Endometrial microvascular endothelial cells (primary cell): ENCODE measurements around the gene HOXC6. TPM values are rescaled to one million over a fixed set of nuclear protein-coding genes. Genes with fewer than 3 reads are reported as not detected.
"Not testable (repeated sequence)": the region's sequence is repeated elsewhere in the genome, so short reads cannot be mapped to it uniquely, and the experiment has no call there.

Experiments
- in situ Hi-C: cut with HindIII; loops from 2 replicates; pipeline ENCODE4 v1.10.0; 2017; ENCODE audit warnings: low sequenced_read_pairs, low pct_unique_long_range_greater_than_20kb; ENCODE audit errors: inconsistent ontology term
- total RNA-seq: library from RNA; depleted of rRNA; stranded (reverse); fragments of >200 nt; gene quantifications from one replicate; pipeline ENCODE4 v1.2.3, GENCODE V29; 2015; ENCODE audit errors: inconsistent ontology term

The HOXC6 gene
- total RNA-seq, 1 donor from 2014 or later = not detected

DNA sequence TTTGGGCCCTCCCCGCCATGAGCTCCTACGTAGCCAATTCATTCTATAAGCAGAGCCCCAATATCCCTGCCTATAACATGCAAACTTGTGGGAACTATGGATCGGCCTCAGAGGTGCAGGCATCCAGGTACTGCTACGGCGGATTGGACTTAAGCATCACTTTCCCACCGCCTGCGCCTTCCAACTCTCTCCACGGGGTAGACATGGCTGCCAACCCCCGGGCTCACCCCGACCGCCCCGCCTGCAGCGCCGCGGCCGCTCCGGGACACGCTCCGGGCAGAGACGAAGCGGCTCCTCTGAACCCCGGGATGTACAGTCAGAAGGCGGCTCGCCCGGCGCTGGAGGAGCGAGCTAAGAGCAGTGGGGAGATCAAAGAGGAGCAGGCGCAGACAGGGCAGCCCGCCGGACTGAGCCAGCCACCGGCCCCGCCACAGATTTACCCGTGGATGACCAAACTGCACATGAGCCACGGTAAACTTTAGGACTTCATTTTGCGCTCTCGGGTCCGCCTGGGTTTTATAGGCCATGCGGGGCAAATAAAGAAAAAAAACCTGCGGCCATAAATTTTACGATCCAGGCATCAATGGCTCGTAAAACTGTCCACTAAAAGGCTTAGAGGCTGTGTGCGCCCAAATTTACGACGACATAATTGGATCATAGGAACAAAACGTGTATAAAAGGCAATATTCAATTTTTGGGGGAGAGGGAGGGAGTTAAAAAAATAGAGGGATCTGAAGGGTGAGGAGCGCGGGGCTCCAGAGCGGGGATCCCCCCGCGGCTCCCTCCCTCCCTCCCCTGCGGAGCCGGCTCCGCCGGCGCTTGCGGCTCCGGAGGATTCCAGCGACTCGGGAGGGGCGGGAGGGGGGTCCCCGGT, 5.1 kb downstream of the HOXC6 start:
- in situ Hi-C loops = no loop called here

DNA sequence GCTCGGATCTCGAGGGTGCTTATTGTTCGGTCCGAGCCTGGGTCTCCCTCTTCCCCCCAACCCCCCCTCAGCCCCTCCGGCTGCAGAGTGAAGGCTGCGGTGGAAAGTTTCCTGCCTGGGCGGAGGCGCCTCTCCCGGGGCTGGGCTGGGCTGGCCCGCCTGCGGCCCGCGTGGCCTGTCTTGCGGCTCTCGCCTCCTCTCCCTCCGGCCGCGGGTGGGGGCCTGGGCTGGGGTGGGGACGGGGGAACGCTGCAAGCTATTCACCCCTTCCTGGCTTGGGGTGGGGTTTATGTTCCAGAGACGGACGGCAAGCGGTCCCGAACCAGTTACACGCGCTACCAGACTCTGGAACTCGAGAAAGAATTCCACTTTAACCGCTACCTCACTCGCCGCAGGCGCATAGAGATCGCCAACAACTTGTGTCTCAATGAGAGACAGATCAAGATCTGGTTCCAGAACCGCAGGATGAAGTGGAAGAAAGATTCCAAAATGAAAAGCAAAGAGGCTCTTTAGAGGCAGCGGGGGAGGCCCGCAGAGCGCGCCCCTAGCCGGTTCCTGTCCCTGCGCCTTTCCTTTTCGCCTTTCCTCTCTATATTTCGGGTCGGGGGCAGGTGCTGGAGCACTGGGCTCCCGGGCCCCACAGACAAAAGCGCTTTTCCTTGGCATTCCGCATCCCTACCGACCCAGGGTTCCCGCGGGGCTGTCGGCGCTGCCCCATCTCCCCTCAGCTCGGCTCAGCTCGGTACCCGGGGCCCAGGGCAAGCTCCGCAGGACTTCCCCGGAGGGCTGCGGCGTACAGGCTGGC, 5.9 kb downstream of the HOXC6 start:
- in situ Hi-C loops = no loop called here

DNA sequence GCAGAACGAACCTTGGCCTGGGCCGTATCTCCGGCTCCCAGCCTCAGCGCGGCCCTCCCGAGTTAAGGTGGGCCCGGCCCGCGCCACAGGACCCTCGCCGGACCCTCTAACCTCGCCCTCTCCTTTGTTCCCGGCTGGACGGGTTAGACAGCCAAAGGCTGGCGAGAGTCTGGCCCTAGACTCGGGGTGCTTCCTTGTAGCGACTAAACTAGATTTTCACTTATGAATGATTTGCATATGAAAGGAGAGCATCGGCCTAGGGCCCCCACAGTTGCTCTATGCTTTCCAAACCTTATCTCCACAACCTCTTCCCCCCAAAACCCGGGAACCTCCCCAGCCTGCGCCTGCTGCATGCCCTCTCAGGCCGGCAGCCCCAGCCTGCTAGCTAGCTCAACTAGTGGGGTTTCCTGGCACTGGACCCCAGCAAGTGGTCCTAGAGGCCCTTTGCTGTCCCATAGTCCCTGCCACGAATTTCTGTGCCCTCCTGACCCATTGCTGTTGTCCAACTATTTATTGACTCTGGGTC, 6.6 kb downstream of the HOXC6 start:
- in situ Hi-C loops = no loop called here

DNA sequence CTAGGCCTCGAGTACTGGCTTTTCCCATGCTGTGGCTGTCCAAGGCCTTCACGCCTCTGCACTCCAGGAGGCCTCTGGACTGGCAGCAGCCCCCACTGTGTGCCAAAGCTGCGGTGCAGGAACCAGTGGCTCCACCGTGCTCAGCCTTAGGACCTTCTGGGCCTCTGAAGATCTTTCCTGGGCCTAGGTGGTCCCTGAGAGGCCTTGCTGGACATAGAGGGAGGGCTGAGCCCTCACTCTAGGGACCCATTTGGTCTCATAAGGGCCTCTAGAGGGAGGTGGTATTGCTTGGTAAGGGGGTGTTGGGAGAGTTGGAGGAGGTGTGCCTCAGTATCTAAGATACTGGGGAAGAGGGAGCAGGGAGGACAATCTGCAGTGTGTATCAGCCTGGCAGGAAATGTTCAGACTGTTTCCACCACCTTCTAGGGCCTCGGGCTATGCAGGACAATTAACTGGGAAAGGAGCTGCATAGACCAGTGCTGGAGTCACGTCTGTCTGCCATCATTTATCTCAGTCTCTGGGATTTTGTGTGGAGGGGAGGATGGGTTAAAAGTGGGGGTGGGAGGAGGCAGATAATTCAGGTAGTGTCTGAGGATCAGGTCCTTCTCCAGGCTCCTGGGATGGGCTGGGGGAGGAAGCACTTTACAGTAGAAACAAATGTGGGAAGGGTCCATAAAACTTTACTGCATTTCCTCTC, 7.5 kb downstream of the HOXC6 start:
- in situ Hi-C loops = no loop called here

DNA sequence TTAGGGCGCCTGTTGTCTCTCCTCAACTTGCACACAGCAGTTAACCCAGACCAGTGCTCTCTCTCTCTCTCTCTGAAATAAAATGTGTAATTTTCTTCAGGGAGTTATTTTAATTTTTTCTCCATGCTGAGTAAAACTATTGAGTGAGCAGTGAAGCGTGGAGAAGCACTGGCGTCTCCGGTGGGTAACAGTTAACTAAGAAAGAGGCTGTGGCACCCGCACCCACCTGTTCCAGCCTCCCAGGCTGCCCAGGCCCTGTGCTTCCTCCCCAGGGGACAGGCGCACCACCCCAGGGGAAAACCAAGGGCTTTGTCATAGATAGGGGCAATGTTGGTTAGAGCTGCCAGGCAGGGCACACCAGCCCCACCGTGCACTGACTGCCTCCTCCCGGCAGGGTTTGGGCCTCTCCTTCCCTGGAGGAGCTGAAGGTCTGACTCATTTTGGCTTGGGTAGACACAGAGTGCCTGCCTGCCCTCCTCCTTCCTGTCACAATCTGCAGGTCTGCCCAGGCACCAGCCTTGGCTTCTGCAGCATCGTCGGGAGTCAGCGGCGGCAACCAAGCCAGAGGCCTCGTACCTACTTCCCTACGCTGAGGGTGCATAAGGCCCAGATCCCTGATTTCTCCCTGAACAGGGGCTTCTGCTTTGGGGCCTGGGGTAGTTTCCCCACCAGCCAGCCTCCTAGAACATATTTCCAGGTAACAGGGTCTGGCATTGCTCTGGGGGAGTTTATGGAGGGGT, 8.6 kb downstream of the HOXC6 start:
- in situ Hi-C loops = no loop called here

DNA sequence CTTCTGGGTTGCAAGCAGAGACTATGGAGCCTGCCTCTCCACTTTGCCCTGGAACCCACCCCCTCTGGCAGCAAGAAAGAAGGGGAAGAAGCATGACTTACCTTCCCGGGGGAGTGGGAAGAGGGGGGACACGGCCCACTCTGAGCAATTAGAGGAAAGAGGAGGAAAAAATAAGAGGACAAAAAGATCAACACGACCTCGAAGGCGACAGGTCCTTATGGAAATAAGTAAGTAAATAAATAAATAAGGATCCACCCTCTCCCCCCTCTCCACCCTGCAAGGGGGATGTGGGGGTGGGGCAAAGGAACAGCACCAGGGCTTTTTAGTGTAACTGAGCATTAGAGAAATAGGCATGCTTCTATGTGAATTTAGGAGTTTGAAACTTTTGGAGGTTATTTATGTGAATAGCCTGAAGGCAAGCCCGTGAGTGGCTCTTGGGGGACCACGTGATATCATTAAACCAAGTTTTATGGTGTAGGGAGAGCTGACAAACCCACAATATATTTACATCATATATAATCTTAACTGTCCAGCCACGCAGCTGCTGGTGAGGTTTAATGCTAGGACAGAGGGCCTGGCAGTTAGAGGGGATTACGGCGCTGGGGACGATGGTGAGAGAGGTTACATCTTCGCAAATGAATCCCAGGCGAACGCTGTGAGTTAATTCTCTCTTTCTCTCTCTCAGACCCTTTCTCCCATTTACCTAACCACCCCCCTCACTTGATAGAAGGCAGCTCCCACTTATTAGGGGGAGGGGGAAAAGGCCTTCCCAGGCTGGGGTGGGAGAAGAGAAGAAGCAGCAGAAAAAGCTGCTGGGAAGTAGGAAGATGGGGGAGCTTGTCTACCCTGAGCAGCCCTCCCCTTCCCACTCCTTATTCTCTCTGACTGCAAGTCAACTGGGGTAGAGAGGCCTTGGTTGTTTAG, 9.4 kb downstream of the HOXC6 start:
- in situ Hi-C loops = no loop called here

DNA sequence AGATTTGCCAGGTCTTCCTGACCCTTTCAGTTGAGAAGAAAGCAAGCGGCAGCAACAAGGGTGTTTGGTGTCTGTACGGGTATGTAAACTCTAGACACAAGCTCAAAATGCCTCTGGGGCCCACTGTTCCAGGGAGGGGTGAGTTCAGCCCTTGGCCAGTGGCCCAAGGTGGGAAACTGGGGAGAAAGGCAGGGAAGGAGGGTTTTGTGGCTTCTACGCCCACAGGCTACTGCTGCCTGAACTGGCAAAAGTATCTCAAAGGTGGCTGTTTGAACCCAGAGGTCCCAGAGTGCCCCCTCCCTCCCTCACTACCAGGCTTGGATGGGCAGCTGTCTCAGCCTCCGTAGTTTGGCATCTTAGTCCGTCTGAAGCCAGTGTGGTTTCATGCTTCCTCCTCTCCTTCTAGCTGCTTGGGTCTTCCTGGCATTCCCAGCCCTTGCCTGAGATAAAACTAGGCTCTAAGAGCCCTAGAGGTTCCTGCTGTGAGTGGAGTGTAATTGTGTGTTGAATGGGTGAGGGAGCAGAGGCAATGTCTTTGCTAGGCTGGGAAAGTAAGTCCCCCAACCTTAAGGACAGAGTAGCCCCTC, 10.1 kb downstream of the HOXC6 start:
- in situ Hi-C loops = no loop called here

DNA sequence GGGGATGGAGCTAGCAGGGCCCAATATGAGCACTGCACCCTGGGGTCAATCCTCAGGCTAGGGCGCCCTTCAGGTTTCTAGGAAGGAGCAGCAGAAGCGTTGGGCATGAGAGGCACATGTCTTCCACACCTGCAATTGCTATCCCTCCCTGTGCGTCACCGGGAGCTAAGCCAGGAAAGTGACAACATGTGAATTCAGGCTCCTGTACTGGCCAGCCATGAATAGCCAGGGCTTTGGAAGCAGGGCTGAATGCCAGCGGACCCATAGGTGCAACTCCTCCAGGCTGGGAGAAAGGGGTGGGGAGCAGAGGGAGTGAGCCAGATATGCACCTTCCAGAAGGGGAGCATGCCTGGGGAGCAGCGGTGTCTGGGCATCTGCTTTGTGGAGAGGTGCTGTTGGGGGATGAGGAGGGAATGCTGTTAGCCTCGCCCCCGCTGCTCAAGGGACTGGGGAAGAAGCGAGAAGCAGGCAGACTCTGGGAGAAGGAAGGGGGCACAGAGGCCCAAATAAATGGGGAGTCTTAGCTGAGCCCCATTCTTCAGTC, 10.7 kb downstream of the HOXC6 start:
- in situ Hi-C loops = no loop called here

DNA sequence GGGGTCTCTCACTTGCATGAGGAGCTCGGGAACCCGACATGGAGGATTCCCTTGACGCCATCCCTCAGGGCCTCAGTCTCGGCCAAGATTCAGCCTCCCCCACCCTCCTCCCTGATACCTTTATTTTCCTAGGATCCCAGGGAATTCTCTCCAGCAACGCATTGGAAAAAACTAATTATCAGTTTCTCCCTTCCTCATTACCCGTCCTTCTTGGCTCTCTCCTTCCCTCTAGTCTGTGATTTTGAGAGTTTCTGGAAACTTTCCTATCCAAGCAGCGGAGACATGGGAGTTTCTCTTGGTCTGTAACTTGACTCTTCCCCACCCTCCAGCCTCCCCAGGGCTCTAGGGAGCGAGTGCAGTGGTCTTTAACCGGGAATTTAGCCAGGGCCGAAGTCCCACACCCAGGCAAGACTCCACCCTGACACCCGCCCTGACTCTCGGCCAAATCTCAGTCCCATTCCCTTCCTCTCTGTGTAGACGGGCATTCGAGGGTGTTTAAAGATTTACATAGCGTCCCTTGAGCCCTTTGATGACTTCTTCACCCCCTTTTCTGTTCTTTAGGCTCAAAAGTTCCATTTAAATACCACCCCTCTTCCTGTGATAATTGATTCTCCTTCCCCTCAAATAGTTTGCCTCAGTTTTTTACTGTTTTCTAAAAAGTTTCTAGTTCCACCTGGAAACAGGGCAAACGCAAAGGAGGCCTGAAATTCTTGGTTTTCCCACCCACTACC, 11.3 kb downstream of the HOXC6 start:
- in situ Hi-C loops = no loop called here

DNA sequence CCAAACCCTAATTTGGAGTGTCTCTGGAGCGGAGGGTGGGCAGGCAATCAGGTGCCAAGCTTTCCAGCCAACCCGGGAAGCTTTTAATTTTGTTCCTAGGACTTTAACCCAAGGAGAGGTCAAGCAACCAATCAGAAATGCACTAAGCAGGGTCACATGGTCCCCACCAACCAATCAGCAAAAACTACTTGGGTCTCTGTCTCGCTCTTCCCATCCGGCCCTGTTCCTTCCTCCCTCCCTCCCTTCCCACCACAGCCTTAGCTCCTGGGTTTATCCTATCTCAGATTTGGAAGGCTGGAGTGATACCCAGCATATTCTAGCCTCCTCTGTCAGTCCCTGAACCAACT, 11.9 kb downstream of the HOXC6 start:
- in situ Hi-C loops = no loop called here

DNA sequence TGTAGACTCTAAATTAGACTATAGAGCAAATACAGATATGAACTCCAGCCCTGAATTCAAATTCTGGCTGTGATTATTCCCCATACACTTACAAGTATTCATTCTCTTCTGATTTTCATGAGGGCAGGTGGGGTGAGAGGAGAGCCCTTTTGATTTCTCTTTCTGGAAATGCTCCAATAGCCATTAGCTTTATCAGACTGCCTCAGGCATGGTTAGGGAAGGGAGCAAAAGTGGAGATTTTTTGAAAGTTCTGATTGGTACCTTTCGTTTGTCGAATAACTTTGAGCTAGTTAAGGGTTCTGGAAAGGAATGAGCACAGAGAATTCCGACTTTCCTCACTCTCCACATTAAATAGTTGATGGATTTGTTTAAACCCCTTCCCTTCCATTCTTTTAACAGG, 12.4 kb downstream of the HOXC6 start:
- in situ Hi-C loops = no loop called here

DNA sequence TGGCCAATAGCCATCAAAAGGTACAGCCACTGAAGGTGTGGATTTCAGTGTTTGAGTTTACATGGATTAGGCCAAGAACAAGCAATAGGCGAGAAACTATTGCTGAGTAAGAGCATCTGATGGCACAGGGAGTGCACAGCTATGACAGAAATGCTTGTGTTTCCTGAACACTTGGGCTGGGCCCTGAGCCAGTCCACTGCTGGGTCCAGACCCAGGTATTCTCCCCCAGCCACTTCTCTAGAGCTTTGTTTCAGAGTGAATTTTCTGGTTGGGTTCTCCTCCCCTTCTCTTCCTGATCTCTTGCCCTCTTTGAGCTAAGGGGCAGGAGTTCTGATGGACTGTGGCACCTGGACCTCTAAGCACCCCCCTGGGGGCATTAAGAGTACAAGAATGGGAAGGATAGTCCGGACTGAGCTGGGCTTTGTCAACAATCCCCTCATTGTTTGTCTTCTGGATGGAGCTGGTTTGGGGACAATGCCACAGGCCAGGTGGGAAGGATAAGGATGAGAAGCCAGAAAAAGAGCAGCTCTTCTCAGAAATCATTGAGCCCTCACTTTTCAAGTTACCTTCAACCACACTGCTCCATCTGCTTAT, 13.0 kb downstream of the HOXC6 start:
- in situ Hi-C loops = no loop called here

DNA sequence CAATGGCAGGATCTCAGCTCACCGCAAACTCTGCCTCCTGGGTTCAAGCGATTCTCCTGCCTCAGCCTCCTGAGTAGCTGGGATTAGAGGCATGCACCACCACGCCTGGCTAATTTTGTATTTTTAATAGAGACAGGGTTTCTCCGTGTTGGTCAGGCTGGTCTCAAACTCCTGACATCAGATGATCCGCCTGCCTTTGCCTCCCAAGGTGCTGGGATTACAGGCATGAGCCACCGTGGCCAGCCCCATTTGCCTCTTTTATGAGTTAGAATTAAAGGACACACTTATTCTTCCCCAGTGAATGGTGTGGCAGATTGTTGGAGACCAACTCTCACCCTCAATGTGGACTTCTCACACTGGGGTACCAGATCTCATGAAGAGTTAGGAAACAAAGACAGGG, 13.8 kb downstream of the HOXC6 start:
- in situ Hi-C loops = not testable (repeated sequence)

DNA sequence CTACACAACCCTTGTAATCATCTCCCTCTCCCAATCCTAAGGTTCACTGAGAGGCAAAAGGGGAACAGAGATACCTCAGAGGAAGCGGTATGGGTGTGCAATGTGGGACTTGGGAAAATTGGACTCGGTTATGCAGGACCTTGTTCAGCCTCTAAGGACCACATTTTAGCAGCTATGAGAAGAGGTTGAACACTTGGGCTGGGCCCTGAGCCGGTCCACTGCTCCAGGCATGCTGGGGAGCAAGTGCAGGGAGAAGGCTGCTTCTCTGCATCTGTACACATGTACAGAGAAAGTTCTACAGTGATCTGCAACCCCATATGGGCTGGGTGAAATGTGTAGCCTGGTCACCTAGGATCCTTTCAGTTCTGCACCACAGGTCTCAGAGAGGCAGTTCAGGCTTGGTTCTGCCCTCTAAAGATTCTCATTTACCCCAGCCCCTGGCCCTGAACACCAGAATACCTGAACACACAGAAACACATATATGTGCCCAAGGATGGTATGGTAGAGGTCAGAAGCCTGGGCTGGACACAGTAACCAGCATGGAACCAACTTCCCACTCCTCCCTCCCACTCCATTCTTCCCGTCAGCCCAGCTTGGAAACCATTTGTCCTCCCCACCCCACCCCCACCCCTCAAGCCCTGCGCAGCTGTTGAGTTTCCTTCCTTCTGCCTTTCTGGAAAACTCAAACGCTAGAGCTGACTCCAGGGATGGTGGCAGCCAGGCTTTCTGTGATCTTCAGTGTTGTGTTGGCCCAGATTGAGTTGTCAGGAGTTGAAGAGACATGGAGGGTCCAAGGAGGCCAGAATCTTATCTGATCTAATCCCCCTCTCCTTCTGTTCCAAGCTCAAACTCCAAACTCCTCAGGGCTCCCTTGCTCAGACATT, 15.0 kb downstream of the HOXC6 start:
- in situ Hi-C loops = no loop called here

DNA sequence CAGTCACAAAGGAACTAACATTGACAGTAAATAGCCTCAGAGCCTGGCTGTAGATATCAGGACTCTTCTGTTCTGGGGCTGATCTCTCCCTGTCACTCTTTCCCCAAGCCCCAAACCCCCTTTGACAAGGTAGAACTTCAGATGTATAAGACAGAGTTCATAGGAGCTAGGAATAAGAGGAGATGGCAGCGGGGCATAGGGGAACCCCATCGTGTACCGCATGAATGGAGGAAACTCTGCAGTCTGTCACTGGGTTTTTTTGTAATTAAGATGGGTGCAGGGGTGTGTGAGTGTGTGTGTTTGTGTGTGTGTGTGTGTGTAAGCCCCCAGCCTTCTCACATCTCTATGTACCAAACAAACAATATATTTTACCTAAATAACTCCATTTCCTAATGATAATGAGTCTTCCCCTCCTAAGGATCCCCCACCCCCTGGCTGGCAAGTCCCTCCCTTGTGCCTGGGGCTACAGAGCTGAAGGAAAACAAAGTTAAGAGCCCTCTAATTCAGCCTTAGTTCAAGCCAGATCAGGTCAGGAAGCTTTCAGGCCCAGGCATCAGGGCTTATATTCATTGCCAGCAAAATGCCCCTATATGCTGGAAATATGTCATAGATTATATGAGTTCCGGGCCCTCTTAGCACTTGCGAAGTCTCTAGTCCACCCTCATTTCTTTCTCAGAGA, 16.3 kb downstream of the HOXC6 start:
- in situ Hi-C loops = no loop called here
